GM18519 (cell line): ENCODE measurements around the gene IGFALS.

Experiments used
- ATAC-seq: cut with Tn5 transposase; IDR thresholded peaks from one replicate; pipeline ENCODE4 v1.9.1; 2021; ENCODE audit warnings: mild to moderate bottlenecking, moderate library complexity; ENCODE audit not compliant: unreplicated experiment, low FRiP score

The IGFALS gene

GRCh38 chr16:1791256-1791942 lies 2.1 kb downstream of the IGFALS start:
- ATAC-seq: no peak

- no peak for ATAC-seq
Observed at GRCh38 chr16:1790611-1791255, 2.8 kb downstream of the IGFALS start.

- no peak for ATAC-seq
Observed at GRCh38 chr16:1790261-1790610, 3.3 kb downstream of the IGFALS start.

DNA sequence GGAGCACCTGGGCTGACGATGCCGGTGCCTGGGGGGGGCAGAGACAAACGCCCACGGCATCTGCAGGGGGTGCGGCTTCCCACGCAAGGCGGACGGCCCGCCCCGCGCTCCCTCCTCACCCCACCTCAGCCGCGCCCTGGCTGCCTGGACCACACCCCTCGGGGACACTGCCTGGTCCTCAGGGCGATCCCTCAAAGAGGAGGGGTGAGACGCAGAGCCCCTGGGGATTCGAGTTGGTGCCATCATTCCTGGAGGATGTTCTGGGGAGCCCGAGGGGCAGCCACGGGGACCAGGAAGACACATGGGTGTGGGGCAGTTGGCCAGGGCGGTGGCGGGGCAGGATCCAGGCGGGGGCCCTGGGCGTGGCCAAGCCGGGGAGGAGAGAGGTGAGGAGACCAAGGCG lies 3.9 kb downstream of the IGFALS start:
- no peak for ATAC-seq

GRCh38 chr16:1788708-1789100 lies 4.8 kb downstream of the IGFALS start:
- ATAC-seq: no peak

- ATAC-seq: no peak
Observed at GRCh38 chr16:1788095-1788707, 5.3 kb downstream of the IGFALS start.

- no peak for ATAC-seq
Observed at GRCh38 chr16:1787322-1788094, 6.0 kb downstream of the IGFALS start.

GRCh38 chr16:1787056-1787321 lies 6.5 kb downstream of the IGFALS start:
- ATAC-seq: no peak

DNA sequence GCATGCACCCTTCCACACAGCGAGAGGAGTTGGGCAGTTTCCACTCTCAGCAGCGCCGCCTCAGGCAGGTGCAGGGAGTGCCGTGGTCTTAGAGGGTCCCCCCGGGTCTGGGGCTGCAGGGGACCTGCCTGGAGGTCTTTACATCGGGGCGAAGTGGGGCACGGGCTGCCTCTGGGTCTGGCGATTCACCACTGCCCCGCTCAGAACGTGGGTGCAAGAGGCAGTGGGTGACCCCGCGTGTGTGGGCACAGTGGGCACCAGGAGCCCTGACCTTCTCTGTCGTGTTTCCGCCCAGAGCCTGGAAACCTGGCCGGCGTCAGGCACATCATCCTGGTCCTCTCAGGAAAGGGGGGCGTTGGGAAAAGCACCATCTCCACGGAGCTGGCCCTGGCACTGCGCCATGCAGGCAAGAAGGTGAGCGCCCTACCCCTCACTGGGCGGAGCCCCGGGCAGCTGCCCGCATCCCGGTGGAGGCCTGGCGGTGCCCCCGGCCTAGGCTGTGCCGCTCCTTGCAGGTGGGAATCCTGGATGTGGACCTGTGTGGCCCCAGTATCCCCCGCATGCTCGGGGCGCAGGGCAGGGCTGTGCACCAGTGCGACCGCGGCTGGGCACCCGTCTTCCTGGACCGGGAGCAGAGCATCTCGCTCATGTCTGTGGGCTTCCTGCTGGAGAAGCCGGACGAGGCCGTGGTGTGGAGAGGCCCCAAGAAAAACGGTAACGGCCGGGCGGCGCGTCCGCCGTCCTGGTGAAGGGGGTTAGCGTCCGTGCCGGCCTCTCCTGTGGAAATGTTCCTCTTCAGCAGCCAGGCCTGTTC lies 7.1 kb downstream of the IGFALS start:
- ATAC-seq: no peak

DNA sequence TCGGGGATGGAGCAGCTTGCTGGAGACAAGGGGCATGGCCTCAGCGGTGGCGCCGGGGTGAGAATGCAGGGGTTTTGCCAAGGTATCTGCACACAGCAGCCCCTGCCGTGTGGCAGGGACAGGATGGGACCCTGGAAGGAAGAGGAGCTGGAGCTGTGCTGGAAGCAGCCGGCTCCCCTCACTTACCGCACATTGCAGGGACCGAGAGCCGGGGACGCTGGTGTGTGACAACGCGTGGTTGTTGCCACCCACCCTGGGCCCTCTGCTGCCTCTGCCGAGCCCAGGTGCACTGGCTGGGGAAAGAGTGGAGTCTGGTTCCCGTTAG lies 7.7 kb downstream of the IGFALS start:
- ATAC-seq: no peak

GRCh38 chr16:1784977-1785845 lies 8.3 kb downstream of the IGFALS start:
- no peak for ATAC-seq

DNA sequence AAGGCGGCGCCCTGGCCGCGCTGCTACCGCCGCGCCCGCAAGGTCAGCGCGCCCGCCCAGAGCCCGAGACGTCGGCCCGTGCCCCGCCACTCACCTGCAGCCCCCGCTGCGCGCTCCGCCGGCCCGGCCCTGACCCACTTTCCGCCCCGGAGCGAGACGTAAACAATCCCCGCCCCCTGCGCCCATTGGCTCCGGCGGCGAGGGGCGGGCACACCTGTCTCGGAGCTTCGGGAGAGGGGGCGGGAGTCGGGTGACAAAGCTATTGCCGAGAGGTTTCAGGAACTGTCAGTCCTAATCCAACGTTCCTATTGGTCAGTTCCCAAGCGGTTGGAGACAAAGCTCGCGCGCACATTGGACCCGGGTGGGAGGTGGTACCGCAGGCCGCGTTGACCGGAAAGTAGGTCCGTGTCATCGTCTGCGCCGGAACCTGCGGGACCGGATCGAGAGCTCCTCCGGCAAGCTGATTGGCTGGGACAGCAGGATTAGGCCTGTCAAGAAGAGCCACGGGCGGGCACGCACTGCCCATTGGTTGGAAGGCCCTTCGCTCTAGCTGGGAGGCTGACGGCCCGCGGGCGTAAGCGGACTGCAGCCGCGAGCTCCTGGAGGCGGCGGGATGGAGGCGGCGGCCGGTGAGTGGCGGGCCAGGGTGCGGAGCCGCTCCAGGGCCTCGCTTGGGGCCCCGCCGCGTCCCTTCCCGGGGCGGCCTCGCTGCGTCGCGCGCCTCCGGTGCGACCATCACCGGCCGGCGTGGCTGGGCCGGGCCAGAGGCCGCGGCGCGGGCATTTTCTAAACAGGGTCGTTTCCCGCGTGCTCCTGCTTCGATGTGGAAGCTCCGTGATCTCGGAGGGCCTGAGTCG lies 10.9 kb downstream of the IGFALS start, which contains the start of the genes NUBP2 and SPSB3:
TSS of gene NUBP2 (plus strand) at position 553 of the 857 bp plus-strand sequence. CDS start at position 614, 61 bp downstream.
TSS of gene SPSB3 (minus strand) at position 164 of the 857 bp plus-strand sequence. CDS start 1,088 bp downstream, outside the sequence.
- ATAC-seq: peak; percentile 71

DNA sequence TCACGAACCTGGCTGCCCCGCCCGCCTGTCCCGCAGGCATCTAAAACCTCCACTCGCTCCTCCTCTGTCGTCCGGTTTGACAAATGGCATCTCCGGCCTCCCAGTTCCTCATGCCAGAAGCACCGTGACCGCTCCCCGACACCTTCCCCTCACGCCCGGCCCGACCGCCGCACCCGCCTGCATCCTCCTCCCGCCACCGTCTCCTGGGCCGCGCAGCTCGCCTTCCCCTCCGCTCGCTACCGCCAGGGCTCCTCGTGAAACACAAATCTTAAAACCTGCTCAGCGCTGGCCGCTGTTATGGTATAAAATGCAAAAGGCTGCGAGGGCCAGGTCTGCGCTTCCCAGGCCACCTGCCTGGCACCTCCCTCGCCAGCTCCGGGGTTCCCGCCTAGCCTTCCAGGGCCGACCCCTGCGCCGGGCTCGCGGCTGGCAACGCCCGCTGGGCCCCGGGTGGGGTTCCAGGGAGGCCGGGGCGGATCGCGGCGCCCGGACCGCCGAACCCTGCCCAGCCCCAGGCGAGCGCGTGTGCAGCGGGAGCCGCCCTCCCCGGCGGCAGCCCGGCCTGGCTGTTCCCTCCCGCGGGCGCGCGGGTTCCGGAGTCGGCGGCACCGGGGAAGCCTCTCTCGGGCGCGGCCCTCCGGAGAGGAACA lies 11.6 kb downstream of the IGFALS start:
- ATAC-seq: peak; percentile 4

GRCh38 chr16:1781254-1781653 lies 12.3 kb downstream of the IGFALS start:
- ATAC-seq: no peak

DNA sequence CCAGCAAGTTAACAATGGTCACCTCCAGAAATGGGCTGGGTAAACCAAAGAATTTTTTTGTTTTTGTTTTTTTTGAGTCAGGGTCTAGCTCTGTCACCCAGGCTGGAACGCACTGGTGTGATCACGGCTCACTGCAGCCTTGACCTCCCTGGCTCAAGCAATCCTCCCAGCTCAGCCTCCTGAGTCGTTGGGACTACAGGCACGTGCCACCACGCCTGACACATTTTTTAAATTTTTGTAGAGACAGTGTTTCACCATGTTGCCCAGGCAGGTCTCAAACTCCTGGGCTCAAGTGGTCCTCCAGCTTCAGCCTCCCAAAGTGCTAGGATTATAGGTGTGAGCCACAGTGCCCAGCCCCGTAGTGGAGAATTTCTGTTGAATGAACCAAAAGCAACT lies 12.8 kb downstream of the IGFALS start:
- no peak for ATAC-seq

DNA sequence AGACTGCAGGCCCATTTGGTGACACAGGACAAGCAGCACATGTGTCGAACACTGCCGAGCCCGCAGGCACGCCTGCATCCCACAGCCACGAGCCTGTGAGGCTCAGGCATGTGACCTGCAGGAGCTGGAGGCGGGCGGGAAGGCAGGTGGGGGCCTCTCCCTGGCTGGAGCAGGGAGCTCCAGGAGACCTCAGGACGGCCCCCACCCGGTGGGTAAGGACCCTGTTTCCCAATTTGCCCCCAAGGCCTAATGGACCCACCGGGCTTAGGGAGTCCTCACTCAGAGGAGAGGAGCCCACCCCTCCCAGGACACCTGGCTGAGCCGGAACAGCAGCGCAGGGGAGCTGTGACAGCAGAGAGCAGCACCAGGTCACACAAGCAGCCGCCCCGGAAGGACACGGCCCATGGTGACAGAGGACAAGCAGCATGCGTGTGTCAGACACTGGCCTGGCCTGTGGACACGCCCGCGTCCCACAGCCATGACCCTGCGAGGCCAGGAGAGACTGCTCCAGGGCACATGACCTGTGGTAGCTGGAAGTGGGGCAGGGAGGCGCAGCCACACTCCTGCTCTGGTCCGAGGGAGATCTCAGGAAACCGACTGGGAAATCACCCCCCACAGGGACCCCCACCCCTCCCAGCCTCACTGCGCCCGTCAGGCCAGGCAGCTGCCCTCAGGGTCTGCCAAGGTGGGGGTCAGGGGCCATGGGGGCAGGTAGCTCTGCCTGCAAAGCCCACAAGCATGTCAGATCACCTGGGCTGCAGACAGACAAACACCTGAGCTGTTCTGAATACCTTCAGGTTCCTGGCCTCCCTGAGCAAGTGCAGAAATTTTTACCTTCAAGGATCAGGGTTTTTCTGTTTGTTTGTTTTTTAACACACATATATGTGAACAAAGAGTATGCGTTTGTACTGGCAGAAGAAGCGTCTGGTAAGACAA lies 13.5 kb downstream of the IGFALS start:
- ATAC-seq: no peak

DNA sequence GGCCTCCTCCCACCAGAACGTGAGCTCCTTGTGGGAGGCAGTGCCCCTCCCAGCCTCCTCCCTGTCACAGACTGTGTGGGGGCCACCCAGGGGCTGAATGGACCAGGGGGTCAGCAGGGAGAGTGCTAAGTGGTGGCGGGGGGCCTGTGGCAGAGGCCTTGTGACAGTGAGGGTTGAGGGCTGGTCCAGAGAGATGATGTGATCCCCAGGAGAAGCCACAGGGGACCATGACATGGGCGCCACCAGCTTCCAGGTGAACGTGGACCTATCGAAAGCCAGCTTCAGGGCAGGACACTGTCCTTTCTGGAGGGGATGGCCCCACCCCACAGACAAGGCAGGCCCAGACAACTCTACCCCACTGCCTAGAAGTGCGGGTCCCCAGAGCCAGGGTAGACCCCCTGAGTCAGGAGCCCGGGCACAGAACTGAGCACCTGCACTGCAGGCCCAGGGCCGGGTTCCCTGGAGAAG lies 14.2 kb downstream of the IGFALS start:
- ATAC-seq: no peak
